ENCODE results near the gene PLCL1. TPM values are rescaled to one million over a fixed set of nuclear protein-coding genes. Genes with fewer than 3 reads are reported as not detected.

The PLCL1 gene
- total RNA-seq, 1 experiment from 2014 or later = not detected

- in situ Hi-C loops (cut with HindIII; ENCODE audit: low sequenced_read_pairs) = no loop called here
- no peak for DNase-seq (ENCODE audit: low spot score)
Observed at GRCh38 chr2:198066597-198066996, 262.2 kb downstream of the PLCL1 start.

- no peak for DNase-seq (ENCODE audit: low spot score)
- in situ Hi-C loops (cut with HindIII; ENCODE audit: low sequenced_read_pairs) = no loop called here
Observed at GRCh38 chr2:198072655-198073054, 268.3 kb downstream of the PLCL1 start.

- in situ Hi-C loops (cut with HindIII; ENCODE audit: low sequenced_read_pairs) = no loop called here
- no peak for DNase-seq (ENCODE audit: low spot score)
Observed at GRCh38 chr2:198073253-198073652, 268.9 kb downstream of the PLCL1 start.

GRCh38 chr2:198077477-198077876, 273.1 kb downstream of the PLCL1 start:
- DNase-seq (ENCODE audit: low spot score) = no peak
- in situ Hi-C loops (cut with HindIII; ENCODE audit: low sequenced_read_pairs) = no loop called here

- DNase-seq (ENCODE audit: low spot score) = no peak
- in situ Hi-C loops (cut with HindIII; ENCODE audit: low sequenced_read_pairs) = no loop called here
Observed at GRCh38 chr2:198080879-198081765, 276.7 kb downstream of the PLCL1 start.

- no peak for DNase-seq (ENCODE audit: low spot score)
- in situ Hi-C loops (cut with HindIII; ENCODE audit: low sequenced_read_pairs) = no loop called here
Observed at GRCh38 chr2:198084156-198084555, 279.8 kb downstream of the PLCL1 start.

- in situ Hi-C loops (cut with HindIII; ENCODE audit: low sequenced_read_pairs) = no loop called here
- no peak for DNase-seq (ENCODE audit: low spot score)
Observed at GRCh38 chr2:198096002-198096401, 291.6 kb downstream of the PLCL1 start.

- in situ Hi-C loops (cut with HindIII; ENCODE audit: low sequenced_read_pairs) = no loop called here
- no peak for DNase-seq (ENCODE audit: low spot score)
Observed at GRCh38 chr2:198096965-198097364, 292.6 kb downstream of the PLCL1 start.

- in situ Hi-C loops (cut with HindIII; ENCODE audit: low sequenced_read_pairs) = no loop called here
Observed at GRCh38 chr2:198097630-198098029, 293.2 kb downstream of the PLCL1 start.

GRCh38 chr2:198098386-198098785, 294.0 kb downstream of the PLCL1 start:
- no peak for DNase-seq (ENCODE audit: low spot score)
- in situ Hi-C loops (cut with HindIII; ENCODE audit: low sequenced_read_pairs) = no loop called here

More at GRCh38 chr2:198097630-198098029, 293.2 kb downstream of the PLCL1 start:
- DNase-seq (ENCODE audit: low spot score) = no peak

GRCh38 chr2:198098918-198099317, 294.5 kb downstream of the PLCL1 start:
- DNase-seq (ENCODE audit: low spot score) = no peak
- in situ Hi-C loops (cut with HindIII; ENCODE audit: low sequenced_read_pairs) = no loop called here

GRCh38 chr2:198100346-198100745, 296.0 kb downstream of the PLCL1 start:
- DNase-seq (ENCODE audit: low spot score) = no peak
- in situ Hi-C loops (cut with HindIII; ENCODE audit: low sequenced_read_pairs) = no loop called here

GRCh38 chr2:198101688-198102087, 297.3 kb downstream of the PLCL1 start:
- no peak for DNase-seq (ENCODE audit: low spot score)
- in situ Hi-C loops (cut with HindIII; ENCODE audit: low sequenced_read_pairs) = no loop called here

GRCh38 chr2:198102120-198102519, 297.7 kb downstream of the PLCL1 start:
- DNase-seq (ENCODE audit: low spot score) = no peak
- in situ Hi-C loops (cut with HindIII; ENCODE audit: low sequenced_read_pairs) = no loop called here

- in situ Hi-C loops (cut with HindIII; ENCODE audit: low sequenced_read_pairs) = no loop called here
- peak; percentile 27 for DNase-seq (ENCODE audit: low spot score)
Observed at GRCh38 chr2:198102856-198103255, 298.5 kb downstream of the PLCL1 start.

- in situ Hi-C loops (cut with HindIII; ENCODE audit: low sequenced_read_pairs) = no loop called here
- no peak for DNase-seq (ENCODE audit: low spot score)
Observed at GRCh38 chr2:198106621-198107385, 302.4 kb downstream of the PLCL1 start.

- no peak for DNase-seq (ENCODE audit: low spot score)
- in situ Hi-C loops (cut with HindIII; ENCODE audit: low sequenced_read_pairs) = no loop called here
Observed at GRCh38 chr2:198113316-198113715, 308.9 kb downstream of the PLCL1 start.

GRCh38 chr2:198114064-198114463, 309.7 kb downstream of the PLCL1 start:
- in situ Hi-C loops (cut with HindIII; ENCODE audit: low sequenced_read_pairs) = no loop called here

GRCh38 chr2:198115201-198115600, 310.8 kb downstream of the PLCL1 start:
- DNase-seq (ENCODE audit: low spot score) = no peak
- in situ Hi-C loops (cut with HindIII; ENCODE audit: low sequenced_read_pairs) = no loop called here

More at GRCh38 chr2:198114064-198114463, 309.7 kb downstream of the PLCL1 start:
- DNase-seq (ENCODE audit: low spot score) = no peak

GRCh38 chr2:198116756-198117155, 312.4 kb downstream of the PLCL1 start:
- DNase-seq (ENCODE audit: low spot score) = no peak
- in situ Hi-C loops (cut with HindIII; ENCODE audit: low sequenced_read_pairs) = no loop called here
